ENCODE measurements around the gene SYMPK.

GRCh38 chr19:45901432-45901911, 38.5 kb upstream of the SYMPK start:
- TF ChIP-seq, protein P1, sequence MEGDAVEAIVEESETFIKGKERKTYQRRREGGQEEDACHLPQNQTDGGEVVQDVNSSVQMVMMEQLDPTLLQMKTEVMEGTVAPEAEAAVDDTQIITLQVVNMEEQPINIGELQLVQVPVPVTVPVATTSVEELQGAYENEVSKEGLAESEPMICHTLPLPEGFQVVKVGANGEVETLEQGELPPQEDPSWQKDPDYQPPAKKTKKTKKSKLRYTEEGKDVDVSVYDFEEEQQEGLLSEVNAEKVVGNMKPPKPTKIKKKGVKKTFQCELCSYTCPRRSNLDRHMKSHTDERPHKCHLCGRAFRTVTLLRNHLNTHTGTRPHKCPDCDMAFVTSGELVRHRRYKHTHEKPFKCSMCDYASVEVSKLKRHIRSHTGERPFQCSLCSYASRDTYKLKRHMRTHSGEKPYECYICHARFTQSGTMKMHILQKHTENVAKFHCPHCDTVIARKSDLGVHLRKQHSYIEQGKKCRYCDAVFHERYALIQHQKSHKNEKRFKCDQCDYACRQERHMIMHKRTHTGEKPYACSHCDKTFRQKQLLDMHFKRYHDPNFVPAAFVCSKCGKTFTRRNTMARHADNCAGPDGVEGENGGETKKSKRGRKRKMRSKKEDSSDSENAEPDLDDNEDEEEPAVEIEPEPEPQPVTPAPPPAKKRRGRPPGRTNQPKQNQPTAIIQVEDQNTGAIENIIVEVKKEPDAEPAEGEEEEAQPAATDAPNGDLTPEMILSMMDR (IDR thresholded peaks at IDR 0.05; ENCODE audit: low read depth, low read length, poor library complexity, severe bottlenecking): no peak
- no peak for TF ChIP-seq EZH2phosphoT487 (IDR thresholded peaks at IDR 0.05; ENCODE audit: borderline replicate concordance, low read length)

Measured in DOHH2 (cell line).